ENCODE measurements around the gene RPL27A.
"Not testable (repeated sequence)": the region's sequence is repeated elsewhere in the genome, so short reads cannot be mapped to it uniquely, and the experiment has no call there.

RPL27A gene

DNA sequence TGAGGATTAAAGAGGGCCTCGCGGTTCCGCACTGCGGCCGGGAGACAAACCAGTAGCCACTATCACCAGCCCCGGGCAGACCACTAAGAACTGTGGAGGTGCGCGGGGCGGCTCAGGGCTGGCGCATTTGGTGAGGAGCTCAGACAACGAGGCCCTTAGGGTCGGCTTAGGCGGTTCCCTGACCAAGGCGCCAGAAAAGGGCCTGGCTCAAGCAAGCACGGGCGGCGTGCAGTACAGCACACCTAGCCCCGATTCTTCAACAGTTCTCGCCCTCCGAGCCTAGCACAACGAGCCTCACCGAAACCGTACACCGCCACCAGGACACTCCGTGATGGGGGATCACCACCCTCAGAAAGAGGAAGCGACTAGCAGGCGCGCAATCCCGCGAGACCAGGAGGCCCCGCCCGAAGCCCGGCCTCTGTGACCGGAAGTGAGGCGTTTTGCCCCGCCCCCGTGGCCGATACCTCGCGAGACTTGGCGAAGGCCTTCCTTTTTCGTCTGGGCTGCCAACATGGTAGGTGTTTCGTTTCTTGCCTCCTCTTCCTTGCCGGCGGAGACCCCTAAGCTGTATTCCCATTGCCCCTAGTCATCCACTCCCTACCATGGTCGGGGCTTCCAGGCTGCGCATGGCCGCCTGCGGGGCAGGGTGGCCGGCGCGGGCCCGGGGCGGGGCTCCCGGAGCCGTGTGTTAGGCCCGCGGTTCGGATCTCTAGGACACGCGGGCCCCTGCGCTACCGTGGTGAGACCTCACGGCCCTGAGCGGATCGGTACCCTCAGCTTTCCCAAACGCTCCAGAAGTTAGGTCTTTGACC lies at the start of gene RPL27A, which contains the start of gene TRIM66:
Gene RPL27A, plus strand, starts transcription at position 490 of the 812 bp plus-strand sequence. Its CDS starts 22 bp downstream, at position 512.
Gene TRIM66, minus strand, starts transcription at position 363 of the 812 bp plus-strand sequence. CDS start 10,391 bp downstream, outside the sequence.
- in situ Hi-C loops (cut with MboI; ENCODE audit: low sequenced_read_pairs): no loop called here

DNA sequence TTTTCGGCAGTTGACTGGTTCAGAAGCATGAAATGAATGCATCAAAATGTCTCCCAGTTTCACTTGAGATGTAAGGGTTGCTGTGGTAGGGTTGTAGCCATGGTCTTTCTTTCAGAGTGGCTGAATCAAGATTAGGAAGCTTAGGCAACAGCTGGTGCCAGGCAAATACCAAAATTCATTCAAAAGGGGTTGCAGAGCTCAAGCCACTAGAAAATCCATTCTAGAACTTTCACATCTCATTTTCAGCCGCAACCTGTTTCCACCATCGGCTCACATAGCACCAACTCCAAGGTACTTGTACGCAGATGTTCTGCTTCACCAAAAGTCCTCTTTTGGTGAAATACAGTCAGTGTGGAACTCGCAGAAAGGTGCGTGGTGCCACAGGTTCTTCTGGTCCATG lies 48.1 kb upstream of the RPL27A start:
- in situ Hi-C loops (cut with MboI; ENCODE audit: low sequenced_read_pairs): no loop called here

DNA sequence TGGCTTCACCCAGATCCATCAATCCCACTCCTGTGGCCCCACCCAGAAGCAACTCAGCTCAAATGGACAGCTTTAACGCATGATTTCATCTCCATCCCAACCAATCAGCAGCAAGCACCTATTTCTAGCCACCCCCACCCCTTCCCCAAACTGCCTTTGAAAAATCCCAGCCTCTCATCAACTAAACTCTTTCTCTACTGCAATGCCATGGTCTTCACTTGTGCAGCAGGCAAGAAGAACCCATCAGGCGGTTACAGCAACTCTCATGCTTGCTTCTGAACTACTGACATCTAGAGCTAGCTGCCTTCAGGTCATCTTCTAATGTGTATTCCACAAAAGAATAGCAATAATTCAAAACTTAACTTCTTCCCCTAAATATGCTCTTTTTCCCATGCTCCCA lies 46.5 kb upstream of the RPL27A start:
- in situ Hi-C loops (cut with MboI; ENCODE audit: low sequenced_read_pairs): no loop called here

DNA sequence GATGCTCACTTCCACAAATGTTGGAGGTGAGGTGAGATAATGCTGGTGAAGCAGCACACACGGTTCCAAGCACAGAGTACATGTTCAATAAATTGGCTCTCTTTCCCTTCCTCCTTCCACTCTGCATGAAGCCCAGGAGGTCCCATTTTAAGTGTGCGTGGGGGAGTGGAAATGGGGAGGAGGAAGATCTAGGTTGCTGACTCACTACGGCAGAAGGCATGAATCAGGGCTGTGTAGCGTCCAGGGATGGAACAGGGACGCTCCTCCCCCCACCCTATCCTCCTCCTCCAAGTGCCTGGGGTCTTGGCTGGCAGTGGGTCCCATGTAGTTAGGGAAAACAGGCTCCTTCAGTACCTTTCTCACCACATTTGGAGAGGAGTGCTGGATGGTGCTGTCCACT lies 44.3 kb upstream of the RPL27A start:
- in situ Hi-C loops (cut with MboI; ENCODE audit: low sequenced_read_pairs): no loop called here

DNA sequence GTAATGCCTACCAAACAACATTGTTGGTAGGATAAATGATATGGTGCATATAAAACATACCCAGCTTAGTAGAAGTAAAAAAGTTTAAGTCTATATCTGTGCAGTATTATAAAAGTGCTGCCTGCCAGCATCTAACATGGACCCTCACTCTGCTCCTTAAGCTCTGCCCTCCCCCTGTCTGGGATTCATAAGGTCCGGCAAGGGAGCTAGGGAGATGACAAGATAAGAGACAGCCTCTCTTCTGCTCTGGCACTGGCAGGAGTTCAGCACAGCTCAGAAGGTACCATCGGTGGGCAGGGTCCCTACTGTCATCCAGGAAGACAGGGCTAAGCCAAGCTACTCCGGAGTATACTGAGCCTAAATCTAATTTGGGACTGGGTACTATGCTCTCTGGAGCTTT lies 42.9 kb upstream of the RPL27A start:
- in situ Hi-C loops (cut with MboI; ENCODE audit: low sequenced_read_pairs): no loop called here

DNA sequence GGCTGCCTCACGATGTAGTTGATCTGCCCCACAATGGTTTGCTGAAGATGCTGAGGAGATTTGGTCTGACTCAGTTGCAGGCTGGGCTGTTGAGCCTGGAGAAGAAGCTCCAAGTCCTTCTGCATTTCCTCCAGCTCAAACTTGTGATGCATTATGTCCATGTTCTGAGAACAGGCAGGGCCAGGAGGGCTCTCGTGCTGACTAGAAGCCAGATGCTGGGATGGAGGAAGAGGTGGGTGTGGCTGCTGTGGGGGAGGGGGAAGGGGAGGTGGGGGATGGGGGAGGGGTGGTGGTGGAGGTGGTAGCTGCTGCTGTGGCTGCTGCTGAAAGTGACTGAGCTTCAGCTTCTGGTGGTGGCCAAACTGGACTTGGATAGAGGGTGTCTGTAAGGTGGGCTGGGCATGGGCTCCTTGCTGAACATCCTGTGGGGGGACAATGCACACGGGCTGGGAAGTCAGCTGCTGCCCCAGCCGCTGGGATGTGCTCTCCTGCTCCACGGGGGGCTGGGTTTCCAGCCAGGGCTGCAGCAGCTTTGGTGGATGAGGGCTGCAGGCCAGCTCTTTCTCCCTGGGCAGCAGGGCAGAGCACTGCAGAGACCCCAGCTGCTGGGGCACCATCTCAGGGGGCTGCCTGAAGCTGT lies 42.2 kb upstream of the RPL27A start:
- in situ Hi-C loops (cut with MboI; ENCODE audit: low sequenced_read_pairs): no loop called here

DNA sequence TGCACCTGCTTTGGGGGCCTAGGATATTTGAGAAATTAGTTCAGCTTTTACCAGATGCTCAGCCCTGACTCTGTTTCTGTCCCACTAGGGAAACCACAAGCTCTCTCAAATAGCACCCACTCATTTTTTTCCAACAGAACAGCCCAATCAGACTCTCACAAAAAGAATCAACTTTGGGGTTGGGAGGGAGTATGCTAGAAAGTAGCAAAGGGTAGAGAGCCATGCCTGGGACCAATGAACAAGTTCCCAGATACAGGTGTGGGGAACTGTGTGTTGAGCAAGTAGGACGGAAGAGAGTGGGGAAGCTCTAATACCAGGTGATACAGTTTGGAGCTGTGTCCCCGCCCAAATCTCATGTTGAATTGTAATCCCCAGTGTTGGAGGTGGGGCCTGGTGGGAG lies 41.3 kb upstream of the RPL27A start:
- in situ Hi-C loops (cut with MboI; ENCODE audit: low sequenced_read_pairs): no loop called here

DNA sequence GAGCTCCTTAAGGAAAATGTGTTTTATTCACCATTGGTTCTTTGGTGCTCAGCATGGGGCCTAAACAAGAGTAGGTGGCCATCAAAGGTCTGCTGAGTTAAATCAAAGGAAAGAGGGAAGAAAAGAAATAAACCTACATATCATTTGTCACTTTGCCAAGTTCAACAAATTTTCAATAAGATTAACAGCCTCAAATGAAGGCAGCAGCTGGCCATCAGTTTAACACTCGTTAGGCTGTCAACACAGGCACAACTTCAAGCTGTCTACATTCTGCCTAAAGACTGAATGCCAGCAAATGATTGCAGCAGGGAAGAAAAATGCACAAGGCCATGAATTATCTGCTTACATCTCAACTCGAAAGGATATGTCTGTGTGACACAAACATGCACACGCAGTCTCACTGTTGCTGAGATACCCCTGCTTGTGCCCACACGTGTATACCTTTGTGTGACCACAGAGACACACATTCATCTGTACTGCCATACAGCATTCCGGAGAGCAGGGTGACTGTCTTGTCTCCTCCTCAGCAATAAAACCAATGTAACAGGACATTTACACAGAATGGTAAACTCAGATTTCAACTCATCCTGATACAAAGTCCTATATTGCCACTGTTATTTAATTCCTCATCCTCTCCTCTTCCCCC lies 40.3 kb upstream of the RPL27A start:
- in situ Hi-C loops (cut with MboI; ENCODE audit: low sequenced_read_pairs): no loop called here

DNA sequence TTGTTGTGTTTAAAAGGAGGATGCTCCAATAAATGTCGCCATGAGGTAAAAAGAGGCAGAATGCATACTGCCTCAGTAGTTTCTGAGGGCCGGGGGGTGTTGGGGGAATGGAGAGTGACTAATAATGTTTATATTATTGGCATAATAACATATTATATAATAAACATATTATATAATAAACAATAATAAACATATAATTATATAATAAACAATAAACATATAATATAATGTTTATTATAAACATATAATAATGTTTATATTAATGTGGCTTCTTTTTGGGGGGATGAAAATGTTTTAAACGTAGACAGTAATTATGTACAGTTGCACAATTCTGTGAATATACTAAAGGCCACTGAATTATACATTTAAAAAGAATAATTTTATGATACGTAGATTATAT lies 35.7 kb upstream of the RPL27A start:
- in situ Hi-C loops (cut with MboI; ENCODE audit: low sequenced_read_pairs): no loop called here

DNA sequence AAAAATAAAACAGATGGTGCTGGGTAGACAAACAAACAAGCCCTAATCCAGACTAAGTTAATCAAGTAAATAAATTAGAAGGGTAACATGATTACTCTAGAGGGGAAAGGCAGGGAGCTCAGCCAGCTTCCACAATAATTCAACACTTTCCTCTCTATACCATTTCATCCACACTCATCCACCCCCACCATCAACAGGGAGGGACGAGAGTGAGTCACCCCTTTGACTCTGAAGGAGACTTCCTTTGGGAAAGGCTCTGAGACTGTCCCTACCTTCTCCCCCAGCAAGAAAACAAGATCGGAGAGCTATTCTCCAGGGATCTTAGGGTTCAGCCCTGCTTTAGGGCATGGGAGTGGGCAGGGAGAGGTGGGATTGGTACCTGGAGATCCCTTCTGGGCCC lies 33.2 kb upstream of the RPL27A start:
- in situ Hi-C loops (cut with MboI; ENCODE audit: low sequenced_read_pairs): no loop called here

DNA sequence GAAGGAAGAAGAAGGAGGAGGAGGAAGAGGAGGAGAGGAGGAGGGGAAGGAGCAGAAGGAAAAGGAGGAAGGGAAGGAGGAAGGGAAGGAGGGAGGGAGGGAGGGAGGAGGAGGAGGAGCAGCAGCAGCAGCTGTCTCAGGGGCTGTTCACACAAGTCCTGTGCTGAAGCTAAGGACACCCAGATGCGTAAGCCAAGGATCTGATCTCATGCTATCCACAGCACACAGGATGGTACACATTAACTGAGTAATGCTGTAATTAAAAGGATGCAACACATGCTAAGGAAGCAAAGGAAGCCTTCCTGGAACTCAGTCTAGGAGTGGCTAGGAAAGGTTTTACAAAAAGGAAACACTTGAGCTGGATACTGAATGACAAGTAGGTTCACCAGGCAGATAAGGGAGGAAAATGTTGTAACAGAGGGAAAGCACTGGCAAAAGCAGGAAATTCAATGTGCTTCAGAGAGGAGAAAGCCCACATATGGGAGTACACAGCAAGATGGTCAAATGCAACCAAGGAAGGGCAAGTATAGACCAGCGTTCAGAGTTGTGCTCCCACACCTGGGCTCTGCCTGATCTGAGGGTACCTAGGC lies 32.1 kb upstream of the RPL27A start:
- in situ Hi-C loops (cut with MboI; ENCODE audit: low sequenced_read_pairs): no loop called here

DNA sequence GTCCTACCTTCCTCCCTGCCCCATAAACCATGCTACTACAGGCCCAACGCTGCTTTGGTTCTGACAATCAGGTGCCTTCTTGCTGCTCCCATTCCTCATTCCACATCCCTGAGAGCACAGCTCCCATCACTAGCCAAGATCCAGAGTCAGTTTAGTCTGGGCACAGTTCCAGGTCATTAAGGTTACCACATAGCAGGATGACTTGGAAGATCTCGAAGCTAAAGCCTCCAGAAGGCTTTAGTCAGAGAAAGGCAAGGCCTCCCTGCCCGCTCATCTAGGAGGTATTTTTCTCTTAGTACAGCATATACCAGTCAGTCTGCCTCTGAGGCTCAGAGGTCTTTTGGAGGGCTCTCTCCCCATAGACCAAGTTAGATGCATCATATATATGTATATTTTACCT lies 30.5 kb upstream of the RPL27A start:
- in situ Hi-C loops (cut with MboI; ENCODE audit: low sequenced_read_pairs): no loop called here

DNA sequence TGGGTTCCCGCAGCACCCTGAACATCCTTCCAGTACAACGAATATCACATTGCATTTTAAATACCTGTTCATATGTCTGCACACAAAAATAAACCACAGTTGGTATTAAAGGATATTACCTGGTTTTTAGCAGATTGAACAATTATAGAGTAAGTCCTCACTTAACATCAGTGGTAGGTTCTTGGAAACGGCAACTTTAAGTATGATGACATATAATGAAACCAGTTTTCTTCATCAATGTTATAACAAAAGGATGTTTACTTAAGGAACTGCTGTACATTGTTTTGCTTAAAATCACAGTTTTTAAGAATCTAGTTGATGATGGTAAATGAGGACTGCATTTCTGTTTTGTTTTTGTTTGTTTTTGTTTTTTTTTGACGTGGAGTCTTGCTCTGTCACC lies 28.1 kb upstream of the RPL27A start:
- in situ Hi-C loops (cut with MboI; ENCODE audit: low sequenced_read_pairs): no loop called here

DNA sequence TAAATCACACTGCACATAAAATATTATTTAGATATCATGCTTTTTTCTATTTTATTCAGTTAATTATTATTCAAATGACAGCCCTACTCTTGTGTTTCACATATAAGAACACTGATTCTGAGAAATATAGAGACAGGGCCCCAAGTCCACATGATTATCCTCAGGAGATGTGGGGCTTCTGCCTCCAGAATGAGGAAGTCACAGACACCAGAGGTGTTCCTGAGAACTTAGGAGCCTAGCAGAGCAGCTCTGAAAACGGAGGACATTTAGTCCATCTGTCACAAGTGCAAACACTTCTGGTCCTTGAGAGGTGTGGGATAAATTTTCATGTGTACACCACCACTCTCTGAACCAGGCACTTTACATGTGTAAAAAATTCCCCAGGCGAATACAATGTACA lies 26.3 kb upstream of the RPL27A start:
- in situ Hi-C loops (cut with MboI; ENCODE audit: low sequenced_read_pairs): no loop called here

DNA sequence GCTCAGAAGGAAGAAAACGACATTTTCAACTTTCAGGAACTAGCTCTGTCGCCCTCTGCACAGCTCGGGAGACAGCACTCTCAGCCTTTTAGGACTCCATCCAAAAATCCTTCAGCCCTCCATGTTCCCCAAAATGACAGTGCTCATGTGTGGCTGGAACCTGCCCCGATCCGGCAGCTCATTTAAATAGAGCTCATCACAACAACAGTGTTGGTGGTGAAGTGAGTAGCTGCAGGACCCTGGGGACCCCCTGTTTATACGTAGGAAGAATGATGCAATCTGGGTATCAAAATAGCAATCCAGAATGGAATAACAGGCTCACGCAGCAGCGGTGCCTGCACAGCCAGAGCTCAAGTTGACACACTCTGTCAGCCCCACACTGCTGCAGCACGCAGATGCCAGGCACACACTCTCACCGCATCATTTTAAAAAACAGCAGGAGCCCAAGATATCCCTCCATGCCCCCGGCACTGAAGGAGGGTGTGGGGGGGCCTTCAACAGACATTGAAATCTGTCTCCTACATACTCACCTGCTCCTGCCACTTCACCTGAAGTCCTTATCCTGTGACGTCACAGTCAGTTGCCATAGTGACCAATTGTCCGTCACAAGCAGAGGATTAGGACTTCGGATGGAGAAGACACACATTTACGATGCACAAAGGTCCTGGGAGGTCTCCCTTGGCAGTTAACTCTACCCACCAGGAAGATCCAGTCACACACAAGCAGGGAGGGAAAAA lies 24.1 kb upstream of the RPL27A start:
- in situ Hi-C loops (cut with MboI; ENCODE audit: low sequenced_read_pairs): no loop called here

DNA sequence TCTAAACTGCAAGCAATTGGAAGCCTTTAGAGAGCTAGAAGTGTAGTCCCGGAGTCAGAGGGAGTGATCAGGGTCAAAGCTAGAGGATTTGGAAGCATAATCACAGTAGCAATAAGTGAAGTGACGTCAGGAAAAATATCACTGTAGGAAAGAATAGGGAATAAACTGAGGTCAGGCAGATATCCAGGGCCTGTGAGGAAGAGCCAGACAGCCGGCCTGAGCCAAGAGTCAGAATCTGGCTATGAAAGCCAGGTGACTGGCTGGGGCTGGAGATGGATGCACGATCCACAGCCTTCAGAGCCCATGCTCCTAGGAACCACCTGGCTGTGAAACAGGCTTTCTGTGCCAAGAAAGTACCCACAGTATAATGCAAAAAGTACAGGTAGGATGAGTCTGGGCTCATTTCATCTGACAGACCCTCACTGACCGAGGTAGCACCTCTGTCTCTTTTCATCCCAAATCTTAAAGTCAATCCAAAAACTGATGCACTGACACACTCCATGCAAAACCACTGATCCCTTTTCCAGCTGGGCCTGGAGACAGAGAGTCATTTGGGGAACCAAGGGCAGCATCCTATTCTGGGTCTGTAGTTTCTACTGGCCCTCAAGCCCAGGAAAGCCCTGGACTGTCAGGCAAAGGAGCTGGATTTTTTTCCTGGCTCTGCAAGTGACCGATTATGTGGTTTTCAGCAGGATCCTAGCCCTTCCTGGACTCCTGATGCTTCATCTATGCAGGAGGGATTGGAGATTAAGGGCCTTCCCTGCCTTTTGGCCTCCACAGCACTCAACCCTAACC lies 21.4 kb upstream of the RPL27A start:
- in situ Hi-C loops (cut with MboI; ENCODE audit: low sequenced_read_pairs): no loop called here

DNA sequence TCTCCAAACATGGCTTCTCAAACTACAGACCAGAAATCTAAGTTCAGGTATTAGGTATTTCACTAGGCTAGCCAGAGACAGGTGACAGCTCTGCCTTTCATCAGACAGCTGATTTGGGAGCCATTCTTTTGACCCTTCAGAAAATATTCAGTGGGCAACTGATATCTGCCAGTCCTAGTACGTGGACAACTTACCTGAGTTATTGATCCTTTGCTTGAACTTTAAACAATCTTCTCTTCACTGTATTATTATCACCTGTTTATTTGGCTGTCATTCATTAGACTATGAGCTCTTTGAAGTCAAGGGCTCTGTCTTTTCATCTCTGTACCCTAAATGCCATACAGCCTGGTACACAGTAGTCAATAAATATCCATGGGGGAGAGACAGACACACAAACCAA lies 17.4 kb upstream of the RPL27A start:
- in situ Hi-C loops (cut with MboI; ENCODE audit: low sequenced_read_pairs): no loop called here

DNA sequence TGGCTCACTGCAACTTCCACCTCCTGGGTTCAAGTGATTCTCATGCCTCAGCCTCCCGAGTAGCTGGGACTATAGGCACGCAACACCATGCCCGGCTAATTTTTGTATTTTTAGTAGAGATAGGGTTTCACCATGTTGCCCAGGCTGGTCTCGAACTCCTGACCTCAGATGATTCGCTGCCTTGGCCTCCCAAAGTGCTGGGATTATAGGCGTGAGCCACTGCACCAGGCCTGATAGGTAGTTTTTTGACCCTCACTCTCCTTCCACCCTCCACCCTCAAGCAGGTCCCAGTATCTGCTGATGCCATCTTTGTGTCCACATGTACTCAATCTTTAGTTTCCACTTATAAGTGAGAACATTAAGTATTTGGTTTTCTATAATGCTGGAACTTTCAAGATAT lies 12.5 kb upstream of the RPL27A start:
- in situ Hi-C loops (cut with MboI; ENCODE audit: low sequenced_read_pairs): not testable (repeated sequence)

DNA sequence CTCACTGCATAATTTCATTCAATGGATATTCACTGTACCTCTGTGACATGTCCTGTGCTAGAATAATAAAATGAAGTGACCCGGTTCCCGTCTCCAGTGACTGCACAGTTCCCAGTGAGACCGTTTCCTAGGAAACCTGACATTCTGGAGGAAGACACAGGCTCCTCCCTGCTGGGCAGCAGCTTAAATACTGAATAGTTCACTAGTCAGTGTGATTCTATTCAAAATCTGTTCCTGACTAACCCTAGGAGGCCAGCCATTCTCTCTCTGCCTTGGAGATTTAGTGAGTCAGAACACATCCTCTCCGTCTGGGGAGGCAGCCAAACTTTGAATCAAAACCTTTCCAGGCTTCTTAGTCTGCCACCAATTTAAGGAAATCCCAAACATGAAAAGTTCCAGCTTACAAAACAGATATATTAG lies 11.4 kb upstream of the RPL27A start:
- in situ Hi-C loops (cut with MboI; ENCODE audit: low sequenced_read_pairs): no loop called here

DNA sequence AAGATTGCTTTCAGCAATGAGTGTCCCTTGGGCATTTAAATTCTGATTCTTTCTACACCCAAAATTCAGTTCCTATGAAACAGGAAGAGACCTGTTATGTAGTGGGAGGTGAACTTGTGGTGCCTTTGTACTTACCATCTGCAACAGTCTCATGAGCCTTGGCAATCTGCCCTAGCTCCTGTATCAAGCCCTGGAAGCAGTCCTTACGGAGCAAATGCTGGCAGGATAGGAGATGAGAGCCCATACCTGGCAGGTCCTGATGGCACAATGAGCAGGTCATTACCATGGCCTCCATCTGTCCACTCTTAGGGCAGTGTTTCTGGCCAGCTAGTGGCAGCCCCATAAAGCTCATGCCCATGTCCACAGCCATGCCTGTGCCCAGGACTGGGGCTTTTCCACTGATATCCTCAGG lies 10.9 kb upstream of the RPL27A start:
- in situ Hi-C loops (cut with MboI; ENCODE audit: low sequenced_read_pairs): no loop called here
